Kidney glomerular epithelial cell (primary cell): Measurements from ENCODE around the gene HOXB7.
A peak's percentile ranks its signal among the peaks of the same experiment; 100 is the strongest.

Source experiments
- DNase-seq: peaks from one replicate; lab custom pipeline; 2025; lab: John Stamatoyannopoulos, UW

Gene HOXB7

GRCh38 chr17:48636177-48637018, 25.6 kb upstream of the HOXB7 start:
- peak; percentile 67 for DNase-seq

GRCh38 chr17:48634493-48635208, 23.8 kb upstream of the HOXB7 start:
- no peak for DNase-seq

GRCh38 chr17:48633266-48633677, 22.5 kb upstream of the HOXB7 start:
- no peak for DNase-seq

DNA sequence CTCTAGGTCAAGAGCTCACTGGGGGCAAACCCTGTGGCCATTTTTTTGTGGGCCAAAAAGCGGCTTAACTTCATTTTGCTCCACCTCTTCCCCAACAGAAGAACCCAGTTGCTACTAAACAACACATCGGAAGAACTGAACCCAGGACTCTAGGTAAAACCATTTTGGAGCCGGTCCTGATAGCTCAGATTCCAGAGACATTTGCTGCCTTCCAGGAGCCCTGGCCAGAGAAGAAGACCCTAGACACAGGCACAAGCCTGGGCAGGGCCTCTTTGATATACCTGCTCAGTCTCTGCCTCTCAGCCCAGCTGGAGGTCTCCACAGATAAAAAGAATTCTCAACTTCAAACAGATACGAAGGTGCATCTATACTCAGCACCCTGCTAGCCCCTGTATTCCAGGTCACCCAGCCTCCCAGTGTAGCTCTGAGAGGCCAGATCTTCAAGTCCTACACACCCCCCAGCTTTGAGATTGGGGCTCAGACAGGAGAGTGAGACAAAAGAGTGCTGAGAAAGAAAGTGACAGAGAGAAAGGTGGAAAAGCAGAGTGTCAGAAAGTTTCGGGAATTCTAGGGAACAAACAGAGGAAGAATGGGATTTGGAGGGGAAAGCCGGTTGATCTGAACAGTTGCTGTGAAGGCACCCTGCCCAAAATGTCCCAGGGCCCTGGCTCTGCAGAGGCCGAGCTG, 21.9 kb upstream of the HOXB7 start:
- DNase-seq: no peak

GRCh38 chr17:48631693-48632578, 21.1 kb upstream of the HOXB7 start:
- no peak for DNase-seq

- DNase-seq: no peak
These were observed 20.3 kb upstream of the HOXB7 start for GRCh38 chr17:48630925-48631692.

DNA sequence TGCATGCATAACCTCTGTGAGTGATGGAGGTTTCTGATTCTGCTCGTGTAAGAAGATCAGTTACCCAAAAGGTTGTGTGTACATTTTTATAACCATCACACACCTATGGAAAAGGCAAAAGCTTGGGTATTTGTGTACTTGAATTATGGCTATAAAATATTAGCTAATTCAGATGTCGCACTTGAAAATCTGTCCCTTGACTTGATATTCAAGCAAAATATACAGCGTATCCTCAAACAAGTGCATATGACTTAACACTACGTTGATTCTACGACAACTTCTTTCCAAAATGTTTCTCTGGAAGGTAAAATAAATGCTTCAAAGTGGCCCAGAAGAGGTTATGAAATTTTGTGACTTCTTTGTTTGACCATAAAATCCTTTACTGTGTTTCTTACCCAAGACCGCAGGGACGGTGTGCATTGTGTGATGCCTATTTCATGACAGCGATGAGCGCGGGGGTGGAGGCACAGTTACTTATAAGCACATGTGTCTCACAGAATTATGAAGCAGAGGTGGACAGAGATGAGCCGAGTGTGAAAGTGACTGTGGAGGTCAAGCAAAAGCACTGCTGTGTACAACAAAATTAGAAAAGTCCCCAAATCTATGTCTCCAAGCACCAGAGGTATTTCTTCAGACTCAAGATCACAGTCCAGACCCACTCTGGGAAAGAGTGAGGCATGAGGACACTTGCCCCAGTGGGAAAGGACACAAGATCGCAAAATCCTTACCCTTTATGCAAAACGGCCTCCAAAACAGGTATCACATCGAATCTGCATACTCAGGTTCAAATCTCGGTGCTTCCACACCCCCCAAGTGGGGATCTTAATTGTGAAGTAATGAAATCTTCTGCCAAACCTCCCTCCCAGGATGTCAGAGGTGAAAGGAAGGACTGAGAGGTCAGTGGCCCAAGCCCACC, 19.4 kb upstream of the HOXB7 start:
- no peak for DNase-seq

DNA sequence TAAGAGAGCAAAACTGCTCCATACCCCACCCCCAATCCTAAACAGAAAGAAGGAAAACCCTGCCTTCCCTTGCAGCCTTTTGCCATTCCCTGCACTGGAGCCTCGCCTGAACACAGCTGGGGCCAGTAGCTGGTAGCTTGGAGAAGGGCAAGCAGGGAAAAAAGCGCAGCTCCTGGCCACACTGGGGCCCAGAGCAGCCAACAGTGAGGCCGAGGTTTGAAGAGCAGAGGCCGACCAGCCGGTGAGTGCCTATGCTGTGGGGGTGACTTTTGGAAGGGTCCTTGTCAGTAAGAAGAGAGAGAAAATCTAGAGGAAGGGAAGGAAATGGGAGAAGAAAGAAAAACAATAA, 18.6 kb upstream of the HOXB7 start:
- DNase-seq: no peak

GRCh38 chr17:48628649-48629410, 18.0 kb upstream of the HOXB7 start:
- no peak for DNase-seq

DNA sequence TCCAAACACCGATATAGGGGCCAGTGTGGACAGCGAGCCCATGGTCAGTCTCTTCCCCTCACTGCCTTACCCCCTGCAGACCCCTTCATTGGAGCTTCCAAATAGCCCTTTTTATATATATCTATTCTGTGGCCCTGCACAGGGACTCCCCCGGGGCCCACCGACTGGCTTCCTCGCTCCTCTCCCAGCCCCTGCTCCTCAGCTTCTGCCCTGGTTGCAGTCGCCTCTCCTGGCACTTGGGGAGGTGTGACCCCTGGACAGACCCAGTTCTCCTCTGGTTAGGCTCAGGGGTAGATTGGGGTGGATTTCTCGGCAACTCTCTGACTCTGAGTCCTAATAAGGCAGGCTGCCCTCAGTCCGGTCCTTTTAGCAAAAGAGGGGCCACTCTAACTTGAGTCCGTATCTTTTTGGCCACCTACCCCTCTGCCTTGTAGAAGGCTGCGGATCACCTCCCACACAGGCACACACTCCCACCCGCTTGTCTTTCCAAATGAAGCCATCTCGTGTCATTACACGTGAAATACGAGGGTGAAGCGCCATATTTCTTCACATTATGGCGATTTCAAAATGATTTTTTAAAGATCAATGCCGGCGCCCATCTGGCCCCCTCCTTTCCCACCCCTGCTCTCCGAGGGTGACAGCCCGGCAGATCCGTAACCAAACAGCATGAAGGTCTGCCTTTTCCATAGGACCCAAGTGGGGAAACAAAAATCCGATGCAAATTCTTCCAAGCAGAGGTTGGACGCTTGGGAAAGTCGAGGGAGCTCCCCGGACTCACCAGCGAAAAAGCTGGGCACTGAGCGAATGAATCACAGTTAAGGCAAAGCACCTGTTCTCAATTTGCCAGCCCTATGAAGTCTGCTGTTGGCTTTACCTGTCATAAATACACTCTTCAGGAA, 17.1 kb upstream of the HOXB7 start:
- no peak for DNase-seq

DNA sequence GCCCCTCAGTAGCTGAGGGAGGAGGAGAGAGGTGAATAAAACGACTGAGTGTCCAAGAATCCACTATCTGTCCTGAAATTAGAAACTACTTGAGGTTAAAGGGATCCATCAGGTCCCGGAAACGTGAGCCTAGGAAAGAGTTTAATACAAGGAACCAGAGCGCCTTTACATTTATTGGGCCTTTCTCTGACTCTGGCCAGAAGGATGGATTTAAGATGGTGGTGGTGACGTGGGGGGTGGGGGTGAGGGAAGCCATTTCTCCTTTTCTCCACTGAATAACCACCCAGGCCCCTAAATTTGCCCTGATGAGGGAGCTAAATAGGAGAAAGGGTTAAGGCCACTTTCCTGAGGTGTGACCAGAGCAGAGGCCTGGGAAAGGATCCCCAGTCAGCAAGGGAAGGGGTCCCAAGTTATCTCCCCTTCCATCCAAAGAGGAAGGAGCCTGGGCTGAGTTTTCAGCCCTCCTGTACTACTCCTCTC, 16.3 kb upstream of the HOXB7 start:
- no peak for DNase-seq

DNA sequence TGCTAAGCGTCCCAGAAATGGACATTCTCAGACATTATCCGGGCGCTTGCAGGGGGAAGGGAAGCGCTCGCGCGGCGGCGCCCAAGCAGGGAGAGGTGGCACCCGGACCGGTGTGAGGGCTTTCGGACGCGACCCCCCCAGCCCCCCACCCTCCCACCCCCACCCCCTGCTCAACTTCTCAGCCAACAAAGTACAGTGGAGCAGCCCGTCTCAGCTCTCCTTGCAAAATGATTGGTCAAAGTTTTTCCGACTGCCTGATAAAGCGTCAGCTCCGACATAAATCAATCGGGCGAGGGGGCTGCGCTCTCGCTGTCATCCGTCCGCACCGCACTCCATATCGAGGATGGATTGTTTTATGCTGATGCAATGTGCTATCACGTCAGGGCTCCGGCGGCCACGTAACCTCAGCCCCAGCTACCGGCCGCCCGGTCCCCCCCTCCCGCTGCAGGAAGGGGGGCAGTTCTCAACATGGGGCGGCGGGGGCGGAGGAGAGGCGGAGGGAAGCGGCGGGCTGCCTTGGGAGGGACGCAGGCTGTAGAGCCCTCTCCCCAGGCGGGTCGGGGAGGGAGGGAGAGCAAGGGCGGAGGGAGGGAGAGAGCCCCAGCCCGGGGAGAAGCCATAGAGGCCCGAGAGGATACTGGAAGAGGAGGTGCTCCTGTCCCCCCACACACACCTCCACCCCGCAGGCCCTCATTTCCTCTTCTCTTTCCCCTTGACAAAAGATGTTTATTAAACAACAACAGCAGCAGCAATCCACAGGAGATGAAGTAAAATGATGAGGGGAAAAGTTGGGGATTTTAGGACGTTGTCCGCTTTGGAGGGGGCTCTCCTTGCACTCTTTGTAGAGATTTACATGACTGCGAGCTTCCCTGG, 15.7 kb upstream of the HOXB7 start, which contains the start of gene HOXB9:
TSS of gene HOXB9 (minus strand) at position 114 of the 873 bp plus-strand sequence. CDS start at position 25, 89 bp downstream.
- DNase-seq: peak; percentile 68

- DNase-seq: peak; percentile 28
These were observed 14.9 kb upstream of the HOXB7 start for GRCh38 chr17:48625495-48626244.

DNA sequence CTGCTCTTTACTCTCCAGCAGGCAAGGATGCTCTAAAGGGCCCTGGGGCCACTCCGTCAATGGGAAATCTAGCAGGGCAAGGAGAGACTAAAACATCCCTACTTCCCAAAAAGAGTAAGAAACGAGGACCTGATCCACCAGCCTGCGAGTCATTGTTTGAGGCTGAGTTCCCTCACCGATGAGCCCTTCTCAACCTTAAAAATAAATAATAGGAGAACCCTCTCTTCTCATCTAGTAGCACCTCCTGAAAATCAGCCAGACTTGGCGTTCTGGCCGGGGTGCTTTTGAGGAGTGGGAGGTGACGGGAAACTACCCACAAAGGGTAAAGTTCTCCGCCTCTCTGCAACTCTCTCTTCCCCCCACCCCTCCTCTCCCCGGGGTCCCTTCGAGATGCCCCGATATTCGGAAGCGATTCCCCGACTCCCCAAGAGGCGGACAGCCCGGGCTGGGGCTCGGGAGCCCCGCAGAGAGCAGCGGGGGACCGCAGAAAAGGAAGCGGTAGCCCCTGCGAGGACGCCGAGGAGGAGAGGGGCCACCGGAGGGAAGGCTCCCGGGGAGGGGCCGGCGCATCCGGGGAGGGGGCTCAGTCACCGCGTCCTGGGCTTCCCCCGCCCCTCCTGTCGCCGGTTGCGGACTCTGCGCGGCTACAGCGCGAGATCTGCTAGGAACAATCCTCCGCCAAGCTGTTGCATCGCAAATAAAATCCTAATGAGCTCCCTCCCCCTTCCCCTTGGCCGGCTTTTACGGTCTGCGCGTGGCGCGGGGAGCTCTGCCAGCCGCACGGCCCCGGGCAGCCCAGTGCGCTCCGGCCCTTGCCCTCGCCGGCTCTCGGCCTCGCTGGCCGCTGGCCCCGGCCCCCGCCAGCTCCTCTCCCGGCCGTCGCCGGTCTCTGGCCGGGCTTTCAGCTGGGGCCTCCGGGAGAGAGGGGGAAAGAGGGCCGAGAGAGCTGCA, 14.0 kb upstream of the HOXB7 start:
- DNase-seq: no peak

DNA sequence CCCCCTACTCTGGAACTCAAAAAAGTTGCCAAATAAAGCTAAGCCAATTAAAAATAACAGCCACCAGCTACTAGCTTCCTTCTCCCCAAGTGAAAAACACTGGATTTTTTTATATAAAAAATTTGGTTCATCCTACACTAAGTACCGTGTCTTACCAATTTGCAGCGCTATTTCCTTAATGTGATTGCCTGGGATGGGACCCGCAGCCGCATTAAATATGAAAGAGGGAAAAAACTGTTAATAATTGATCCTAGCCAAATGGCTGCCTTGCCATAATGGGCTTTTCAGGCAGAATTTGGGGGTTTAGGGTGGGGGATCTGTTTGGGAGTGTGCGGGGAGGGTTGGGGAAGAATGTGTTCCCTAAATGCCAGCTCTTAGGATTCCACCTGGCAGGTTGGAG, 13.3 kb upstream of the HOXB7 start:
- no peak for DNase-seq
